T-helper 17 cell (primary cell): ENCODE measurements around the gene PSMD12. TPM values are rescaled to one million over a fixed set of nuclear protein-coding genes. Genes with fewer than 3 reads are reported as not detected.
A peak's percentile ranks its signal among the peaks of the same experiment; 100 is the strongest.
"Not testable (repeated sequence)": the region's sequence is repeated elsewhere in the genome, so short reads cannot be mapped to it uniquely, and the experiment has no call there.

ENCODE experiments used
- ATAC-seq: fragments of 150-1000 bp; cut with Tn5 transposase; 2 replicates; pipeline ENCODE4 v1.10.0; 2021; ENCODE audit warnings: mild to moderate bottlenecking, moderate library complexity
- DNase-seq, 3 donors: peaks; one replicate each; pipeline versions ENCODE4 v3.0.0 to v3.0.0-alpha.2; 2020 to 2021
- H3K9me3 ChIP-seq: one replicate; pipeline ENCODE4 v1.7.0; 2013; ENCODE audit warnings: low read length, mild to moderate bottlenecking; ENCODE audit not compliant: control insufficient read depth, poor library complexity, severe bottlenecking
- H3K27ac Mint-ChIP-seq: one replicate; pipeline ENCODE4 v1.8.0; 2022; ENCODE audit warnings: mild to moderate bottlenecking, moderate library complexity, mixed read lengths
- H3K27me3 Mint-ChIP-seq: one replicate; pipeline ENCODE4 v1.8.0; 2022; ENCODE audit warnings: mixed read lengths
- H3K36me3 Mint-ChIP-seq: one replicate; pipeline ENCODE4 v1.8.0; 2022; ENCODE audit warnings: low read depth, mixed read lengths
- H3K4me1 Mint-ChIP-seq: one replicate; pipeline ENCODE4 v1.8.0; 2022; ENCODE audit warnings: mild to moderate bottlenecking, mixed read lengths
- H3K4me3 Mint-ChIP-seq: one replicate; pipeline ENCODE4 v1.8.0; 2022; ENCODE audit warnings: mild to moderate bottlenecking, moderate library complexity, mixed read lengths
- total RNA-seq, 4 donors: library from RNA in 2 of 4; stranded (reverse) in 2 of 4; gene quantifications; one replicate each; pipeline ENCODE4 v1.2.3 and lab custom pipeline; 2022 to 2026

The PSMD12 gene
- total RNA-seq, 2 donors from 2014 or later = 43.4 to 53.8 TPM

GRCh38 chr17:67305446-67306235 is 60.7 kb downstream of the PSMD12 start:
- not testable (repeated sequence) for H3K4me1 Mint-ChIP-seq, H3K27me3 Mint-ChIP-seq, H3K4me3 Mint-ChIP-seq, H3K36me3 Mint-ChIP-seq, ATAC-seq, DNase-seq, H3K9me3 ChIP-seq, H3K27ac Mint-ChIP-seq

- H3K27me3 Mint-ChIP-seq = no peaks in the 10 kb centered on the region
Observed at GRCh38 chr17:67297454-67297960, 68.9 kb downstream of the PSMD12 start.

GRCh38 chr17:67294451-67295199 is 71.8 kb downstream of the PSMD12 start:
- Mint-ChIP-seq H3K4me3 (no peak overlapping the region), H3K4me1 (peaks cover 5% of the 10 kb centered on the region), H3K27ac (no peak overlapping the region), H3K27me3 (no peaks in the 10 kb centered on the region), H3K36me3 (no peaks in the 10 kb centered on the region)
- H3K9me3 ChIP-seq = no peaks in the 10 kb centered on the region
- no peak for ATAC-seq
- no peak for DNase-seq

More at GRCh38 chr17:67297454-67297960, 68.9 kb downstream of the PSMD12 start:
- Mint-ChIP-seq H3K4me1 (peaks cover 5% of the 10 kb centered on the region), H3K36me3 (no peaks in the 10 kb centered on the region), H3K4me3 (no peak overlapping the region), H3K27ac (no peak overlapping the region)
- H3K9me3 ChIP-seq = no peaks in the 10 kb centered on the region
- DNase-seq (no peak), ATAC-seq (no peak)

GRCh38 chr17:67293251-67294203 is 72.8 kb downstream of the PSMD12 start:
- Mint-ChIP-seq H3K4me1 (peaks cover 5% of the 10 kb centered on the region), H3K36me3 (no peaks in the 10 kb centered on the region), H3K4me3 (peak overlapping the region; percentile 15), H3K27me3 (no peaks in the 10 kb centered on the region), H3K27ac (peak overlapping the region; percentile 27)
- H3K9me3 ChIP-seq = no peaks in the 10 kb centered on the region
- ATAC-seq (peak; percentile 99), DNase-seq (peak; percentile 37 to 63 (median 43))

GRCh38 chr17:67290711-67291291 is 75.6 kb downstream of the PSMD12 start:
- ATAC-seq (no peak), DNase-seq (no peak)
- peaks cover 5% of the 10 kb centered on the region for H3K4me1 Mint-ChIP-seq
- no peak overlapping the region for H3K4me3 Mint-ChIP-seq
- no peaks in the 10 kb centered on the region for H3K9me3 ChIP-seq
- H3K27ac Mint-ChIP-seq = no peak overlapping the region
- no peaks in the 10 kb centered on the region for H3K36me3 Mint-ChIP-seq
- no peaks in the 10 kb centered on the region for H3K27me3 Mint-ChIP-seq

- Mint-ChIP-seq H3K27ac (no peak overlapping the region), H3K27me3 (no peaks in the 10 kb centered on the region), H3K4me1 (peaks cover 9% of the 10 kb centered on the region), H3K36me3 (no peaks in the 10 kb centered on the region), H3K4me3 (no peak overlapping the region)
- H3K9me3 ChIP-seq = no peaks in the 10 kb centered on the region
- ATAC-seq = no peak
- no peak for DNase-seq
Observed at GRCh38 chr17:67290244-67290643, 76.1 kb downstream of the PSMD12 start.

GRCh38 chr17:67289181-67289876 is 77.0 kb downstream of the PSMD12 start:
- no peak for DNase-seq
- no peak overlapping the region for H3K27ac Mint-ChIP-seq
- H3K27me3 Mint-ChIP-seq = no peaks in the 10 kb centered on the region
- peaks cover 9% of the 10 kb centered on the region for H3K4me1 Mint-ChIP-seq
- H3K36me3 Mint-ChIP-seq = no peaks in the 10 kb centered on the region
- H3K9me3 ChIP-seq = no peaks in the 10 kb centered on the region
- no peak overlapping the region for H3K4me3 Mint-ChIP-seq
- ATAC-seq = no peak

Other genes with a start within 250 kb of the PSMD12 start
- 100 to 1,000 TPM; 124 to 164 TPM for gene HELZ, start 121.4 kb downstream of the PSMD12 start, total RNA-seq
- gene PITPNC1, start 10.7 kb upstream of the PSMD12 start, total RNA-seq = 10 to 100 TPM; 72.9 to 82.0 TPM